HS-5 (cell line): ENCODE data around the gene ZNF837.
"Not testable (repeated sequence)": the region's sequence is repeated elsewhere in the genome, so short reads cannot be mapped to it uniquely, and the experiment has no call there.

Experiments used
- DNase-seq: peaks from one replicate; pipeline ENCODE4 v3.0.0-alpha.2; 2012; ENCODE audit warnings: low read depth

The ZNF837 gene

DNA sequence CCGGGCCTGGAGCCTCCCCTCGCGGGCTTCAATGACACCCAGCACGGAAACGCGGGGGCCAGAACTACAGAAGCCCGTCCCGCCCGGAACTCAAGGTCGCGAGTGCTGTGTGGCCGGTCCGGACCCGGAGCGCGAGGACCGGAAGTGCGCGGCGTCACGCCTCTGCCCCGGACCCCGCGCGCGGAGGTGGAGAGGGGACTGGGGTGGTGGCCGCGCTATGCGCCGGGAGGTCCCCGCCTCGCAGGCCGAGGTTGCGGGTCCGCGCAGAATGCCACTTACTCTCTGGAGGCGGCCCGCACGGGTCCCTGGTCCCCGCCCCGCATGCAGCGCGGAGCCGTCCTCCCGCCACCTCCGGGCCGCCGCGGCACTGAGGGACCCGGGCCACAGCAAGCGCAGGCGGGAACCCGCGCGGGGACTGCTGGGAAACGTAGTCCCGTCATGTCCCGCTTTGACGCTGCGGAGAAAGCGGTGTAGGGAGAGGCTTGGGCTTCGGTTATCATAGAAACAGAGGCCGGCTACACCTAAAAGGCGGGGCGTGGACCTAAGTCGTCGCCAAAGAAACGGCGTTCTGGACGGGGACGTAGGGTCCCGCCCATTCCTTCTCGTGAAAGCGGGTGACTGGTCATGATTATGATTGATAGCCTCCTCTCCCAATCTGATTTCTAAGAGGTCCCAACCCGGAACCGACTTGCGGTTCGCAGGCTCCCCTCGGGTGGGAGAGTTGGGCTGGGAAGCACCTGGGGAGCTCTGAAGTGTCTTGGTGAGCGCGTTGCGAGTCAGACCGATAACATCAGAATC lies at the start of gene ZNF837:
Gene ZNF837 (minus strand): TSS at position 369 of the 798 bp plus-strand sequence. CDS start 11,698 bp downstream, outside the sequence.
- peak; percentile 99 for DNase-seq

DNA sequence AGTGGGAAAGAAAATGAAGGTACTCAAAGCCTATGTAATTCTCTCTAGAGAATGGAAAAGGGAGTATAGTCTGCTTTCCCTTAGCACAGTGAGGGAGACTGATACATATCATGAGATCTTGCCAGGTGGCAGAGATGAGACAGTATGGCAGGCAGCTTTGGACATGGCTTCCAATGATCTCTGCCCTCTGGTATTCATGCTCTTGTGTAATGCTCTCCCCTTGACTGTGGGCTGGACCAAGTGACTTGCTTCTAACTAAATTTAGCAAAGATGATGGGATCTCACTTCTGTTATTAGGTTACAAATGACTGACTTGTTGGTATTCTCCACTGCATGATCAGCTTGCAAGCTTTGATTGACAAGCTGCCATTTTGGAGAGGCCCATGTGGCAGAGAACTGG lies 48.9 kb upstream of the ZNF837 start:
- DNase-seq = no peak

DNA sequence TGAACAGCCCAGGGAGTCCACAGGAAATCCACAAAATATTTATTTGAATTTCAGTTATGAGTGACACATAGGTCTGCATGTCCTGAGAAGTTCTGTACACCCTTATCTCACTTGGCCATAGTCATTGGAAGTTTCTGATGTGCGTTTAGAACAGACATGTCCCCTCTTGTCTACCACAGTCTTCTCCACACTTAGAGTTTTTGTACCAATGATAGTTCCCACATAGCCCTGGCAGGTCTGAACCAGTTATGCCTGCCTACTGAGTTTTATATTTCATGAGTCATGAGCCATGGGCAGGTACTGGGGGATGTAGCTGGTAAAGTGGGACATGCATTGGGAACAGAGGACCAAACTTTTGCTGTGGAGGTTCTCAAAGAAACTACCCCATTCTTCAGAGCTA lies 47.8 kb upstream of the ZNF837 start:
- DNase-seq = no peak

DNA sequence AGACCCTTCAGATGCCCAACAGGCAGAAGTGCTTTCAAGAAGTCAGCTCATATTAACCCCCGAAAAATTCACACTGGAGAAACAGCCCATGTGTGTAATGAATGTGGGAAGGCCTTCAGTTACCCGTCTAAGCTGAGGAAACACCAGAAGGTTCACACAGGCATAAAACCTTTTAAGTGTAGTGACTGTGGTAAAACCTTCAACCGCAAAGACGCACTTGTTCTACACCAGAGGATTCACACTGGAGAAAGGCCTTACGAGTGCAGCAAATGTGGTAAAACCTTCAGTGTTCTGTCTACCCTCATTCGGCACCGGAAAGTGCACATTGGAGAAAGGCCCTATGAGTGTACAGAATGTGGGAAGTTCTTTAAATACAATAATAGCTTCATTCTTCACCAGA lies 36.2 kb upstream of the ZNF837 start:
- DNase-seq = no peak

DNA sequence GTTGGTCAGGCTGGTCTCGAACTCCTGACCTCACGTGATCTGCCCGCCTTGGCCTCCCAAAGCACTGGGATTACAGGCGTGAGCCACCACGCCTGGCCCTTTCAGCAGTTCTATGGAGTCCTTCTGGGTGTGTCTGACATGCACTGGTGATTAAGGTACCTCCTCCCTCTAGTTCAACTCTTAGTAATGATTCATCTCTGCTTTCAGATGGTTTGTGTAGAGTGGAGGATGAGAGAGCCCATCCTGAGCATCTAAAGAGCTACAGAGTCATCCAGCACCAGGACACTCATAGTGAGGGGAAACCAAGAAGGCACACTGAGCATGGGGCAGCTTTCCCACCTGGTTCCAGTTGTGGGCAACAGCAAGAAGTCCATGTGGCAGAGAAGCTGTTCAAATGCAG lies 35.8 kb upstream of the ZNF837 start:
- DNase-seq = no peak

DNA sequence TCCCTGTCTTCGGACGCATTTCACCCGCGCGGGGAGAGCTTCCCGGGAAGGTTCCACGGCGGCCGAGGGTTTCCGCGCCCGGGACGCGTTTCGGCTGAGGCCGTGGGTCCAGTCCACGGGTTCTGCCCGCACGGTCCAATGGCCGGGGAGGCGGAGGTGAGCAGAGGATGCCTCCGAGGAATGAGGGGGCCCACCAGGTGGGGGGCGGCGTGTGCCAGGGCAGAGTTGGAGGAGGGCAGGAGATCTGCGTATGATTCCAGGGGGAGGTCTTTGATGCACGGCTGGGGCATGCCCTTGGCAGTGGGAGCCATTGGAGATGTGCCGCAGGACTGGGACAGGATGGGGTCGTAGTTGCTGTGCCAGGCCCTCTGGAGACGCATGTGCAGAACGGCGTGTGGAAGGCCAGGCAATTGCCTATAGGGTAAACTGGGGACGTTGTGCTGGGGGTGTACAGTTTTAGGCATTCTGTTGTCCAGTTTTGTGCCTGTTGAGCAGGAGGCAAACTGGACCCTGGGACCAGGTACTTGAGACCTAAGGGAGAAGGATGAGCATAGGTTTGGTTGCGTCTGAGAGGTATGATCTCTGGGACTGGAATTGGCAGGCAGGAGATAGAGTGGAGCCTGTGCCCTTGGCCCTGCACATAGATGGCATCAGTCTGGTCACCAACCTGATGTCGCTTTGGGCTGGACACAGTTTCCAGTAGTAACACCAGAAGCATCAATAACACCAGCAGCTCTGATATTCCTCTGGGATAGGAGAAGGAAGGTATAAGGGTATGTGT lies 28.4 kb upstream of the ZNF837 start:
- no peak for DNase-seq

DNA sequence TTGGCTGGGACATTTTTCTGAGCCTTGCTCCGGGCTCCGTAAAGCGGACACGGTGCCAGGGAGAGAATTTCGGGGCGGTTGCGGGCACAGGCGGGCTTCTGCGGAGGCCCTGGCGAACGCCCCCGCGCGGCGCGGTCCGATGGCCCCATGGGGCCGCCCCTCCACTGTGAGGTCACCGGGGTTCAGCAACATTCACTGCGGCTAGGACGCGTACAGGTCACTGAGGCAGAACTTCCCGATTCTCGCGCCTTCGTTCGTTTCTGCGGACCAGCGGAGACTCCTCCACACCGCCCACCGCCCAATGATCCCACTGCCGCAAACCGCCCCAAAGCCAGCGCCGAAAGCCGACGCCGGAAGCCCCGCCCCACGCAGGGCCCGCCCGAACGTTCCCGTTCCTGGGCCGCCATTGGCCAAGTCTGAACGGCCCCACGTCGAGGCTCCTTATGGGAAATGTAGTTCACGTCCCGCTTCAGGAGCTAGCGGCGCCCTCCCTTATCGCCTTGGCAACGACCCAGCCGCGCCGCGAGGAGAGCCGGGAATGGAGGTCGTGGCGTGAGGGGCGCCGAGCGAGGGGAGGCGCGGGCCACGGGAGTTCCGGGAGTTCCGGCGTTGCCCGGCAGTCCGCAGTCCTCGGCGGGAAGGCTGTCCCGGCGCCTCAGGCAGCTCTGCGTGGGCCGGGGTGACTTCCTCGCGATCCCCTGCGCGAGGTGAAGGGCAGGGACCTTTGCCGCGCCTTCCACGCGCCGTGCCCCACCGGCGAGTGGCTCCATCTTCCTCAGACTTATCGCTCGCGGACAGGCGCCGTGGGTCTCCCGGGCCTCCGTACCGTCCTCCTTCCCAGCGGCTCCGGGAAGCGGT lies 27.6 kb upstream of the ZNF837 start, which contains the start of gene ZNF584:
Gene ZNF584 (plus strand): TSS at position 498 of the 858 bp plus-strand sequence. CDS start 499 bp downstream, outside the sequence.
- peak; percentile 76 for DNase-seq

DNA sequence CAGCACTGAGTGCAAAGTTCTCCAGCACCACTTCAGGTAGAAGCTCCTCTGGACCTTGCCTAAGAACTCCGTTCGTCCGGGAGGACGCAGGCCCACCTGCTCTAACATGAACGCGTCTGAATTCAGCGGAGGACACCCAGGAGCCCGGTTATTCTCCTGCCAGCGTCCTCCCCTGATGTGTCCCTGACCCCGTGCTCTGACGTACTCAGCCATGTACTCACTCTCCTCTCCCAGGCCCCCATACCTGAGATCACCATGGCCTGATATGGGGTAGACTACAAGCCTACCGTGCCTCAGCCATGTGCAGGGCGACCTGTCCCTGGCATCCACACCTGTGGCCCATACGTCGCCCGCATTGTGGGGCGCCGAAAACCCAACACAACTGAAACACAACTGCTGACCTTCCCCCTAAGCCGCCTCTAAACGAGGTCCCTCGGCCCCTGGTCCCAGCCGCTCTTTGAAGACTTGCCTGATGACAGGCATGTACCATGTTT lies 26.9 kb upstream of the ZNF837 start:
- DNase-seq = no peak

DNA sequence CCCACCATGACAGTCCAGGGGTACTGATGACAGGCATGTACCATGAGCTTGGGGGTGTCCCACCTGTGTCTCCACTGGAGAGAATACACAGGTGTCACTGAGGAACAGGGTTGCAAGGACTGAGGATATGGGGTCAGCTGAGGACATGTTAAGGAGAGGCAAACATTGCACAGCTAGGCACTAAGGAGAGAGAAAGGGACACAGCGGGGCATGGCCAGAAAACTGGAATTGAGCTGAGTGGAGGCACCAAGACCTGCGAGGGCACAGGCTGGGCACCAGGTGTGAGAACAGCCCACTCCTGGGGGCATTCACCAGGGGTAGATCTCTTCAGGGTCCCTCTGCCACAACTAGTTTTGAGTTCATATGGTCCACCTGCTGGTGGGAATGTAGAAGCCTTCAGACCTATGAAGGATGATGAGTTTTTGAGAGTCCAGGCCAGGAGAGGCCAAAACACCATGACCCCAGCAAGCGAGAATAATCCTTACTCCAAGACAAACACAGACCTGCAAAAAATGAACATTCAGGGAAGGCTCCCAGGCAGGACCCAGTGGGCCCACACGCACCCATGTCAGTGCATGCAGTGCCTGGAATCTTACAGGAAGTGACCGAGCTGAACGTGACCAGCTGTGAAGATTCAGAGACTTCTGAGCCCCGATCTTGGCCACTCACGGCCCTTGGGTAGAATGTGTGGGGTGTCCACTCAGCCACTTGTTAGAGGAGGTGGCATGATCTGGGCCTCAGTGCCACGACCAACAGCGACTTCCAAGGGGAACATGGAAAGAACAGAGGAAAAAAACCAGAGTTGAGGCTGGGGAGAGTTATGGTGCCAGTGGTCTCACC lies 26.2 kb upstream of the ZNF837 start:
- no peak for DNase-seq

DNA sequence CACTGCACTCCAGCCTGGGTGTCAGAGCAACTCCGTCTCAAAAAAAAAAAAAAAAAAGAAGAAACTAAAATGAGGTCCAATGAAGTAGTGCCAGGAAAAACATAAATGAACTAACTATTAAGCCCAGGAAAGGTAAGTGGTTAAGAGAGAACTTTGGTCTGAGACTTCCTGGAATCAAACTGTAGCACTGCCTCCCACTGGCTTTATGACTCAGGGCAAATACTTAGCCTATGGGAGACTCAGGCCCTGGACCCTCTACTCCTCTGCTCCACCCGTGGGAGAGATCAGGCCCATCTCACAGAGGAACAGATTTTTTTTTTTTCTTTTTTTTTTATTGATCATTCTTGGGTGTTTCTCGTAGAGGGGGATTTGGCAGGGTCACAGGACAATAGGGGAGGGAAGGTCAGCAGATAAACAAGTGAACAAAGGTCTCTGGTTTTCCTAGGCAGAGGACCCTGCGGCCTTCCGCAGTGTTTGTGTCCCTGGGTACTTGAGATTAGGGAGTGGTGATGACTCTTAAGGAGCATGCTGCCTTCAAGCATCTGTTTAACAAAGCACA lies 23.2 kb upstream of the ZNF837 start:
- DNase-seq = not testable (repeated sequence)

DNA sequence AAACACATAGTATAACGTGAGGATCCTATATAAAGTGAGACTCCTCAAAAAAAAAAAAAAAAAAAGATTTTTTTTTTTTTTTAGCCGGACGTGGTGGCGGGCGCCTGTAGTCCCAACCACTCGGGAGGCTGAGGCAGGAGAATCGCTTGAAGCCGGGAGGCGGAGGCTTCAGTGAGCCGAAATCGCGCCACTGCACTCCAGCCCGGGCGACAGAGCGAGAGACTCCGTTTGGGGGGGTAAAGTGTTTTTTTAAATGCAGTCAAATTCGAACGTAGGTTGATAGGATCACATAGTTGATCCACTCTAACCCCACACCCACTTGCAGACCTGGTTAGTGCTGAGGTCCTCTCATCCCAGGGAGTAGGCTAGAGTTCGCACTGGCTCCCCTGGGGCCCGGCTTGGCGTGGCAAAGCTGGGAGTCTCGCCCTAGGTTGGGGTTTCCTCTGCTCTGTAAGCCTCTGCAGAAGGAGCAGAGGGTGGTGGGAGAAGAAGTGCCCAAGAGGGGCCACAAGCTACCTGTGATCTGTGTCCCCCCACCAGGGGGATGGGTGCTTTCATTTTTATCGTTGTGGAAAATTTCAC lies 21.1 kb upstream of the ZNF837 start:
- no peak for DNase-seq

DNA sequence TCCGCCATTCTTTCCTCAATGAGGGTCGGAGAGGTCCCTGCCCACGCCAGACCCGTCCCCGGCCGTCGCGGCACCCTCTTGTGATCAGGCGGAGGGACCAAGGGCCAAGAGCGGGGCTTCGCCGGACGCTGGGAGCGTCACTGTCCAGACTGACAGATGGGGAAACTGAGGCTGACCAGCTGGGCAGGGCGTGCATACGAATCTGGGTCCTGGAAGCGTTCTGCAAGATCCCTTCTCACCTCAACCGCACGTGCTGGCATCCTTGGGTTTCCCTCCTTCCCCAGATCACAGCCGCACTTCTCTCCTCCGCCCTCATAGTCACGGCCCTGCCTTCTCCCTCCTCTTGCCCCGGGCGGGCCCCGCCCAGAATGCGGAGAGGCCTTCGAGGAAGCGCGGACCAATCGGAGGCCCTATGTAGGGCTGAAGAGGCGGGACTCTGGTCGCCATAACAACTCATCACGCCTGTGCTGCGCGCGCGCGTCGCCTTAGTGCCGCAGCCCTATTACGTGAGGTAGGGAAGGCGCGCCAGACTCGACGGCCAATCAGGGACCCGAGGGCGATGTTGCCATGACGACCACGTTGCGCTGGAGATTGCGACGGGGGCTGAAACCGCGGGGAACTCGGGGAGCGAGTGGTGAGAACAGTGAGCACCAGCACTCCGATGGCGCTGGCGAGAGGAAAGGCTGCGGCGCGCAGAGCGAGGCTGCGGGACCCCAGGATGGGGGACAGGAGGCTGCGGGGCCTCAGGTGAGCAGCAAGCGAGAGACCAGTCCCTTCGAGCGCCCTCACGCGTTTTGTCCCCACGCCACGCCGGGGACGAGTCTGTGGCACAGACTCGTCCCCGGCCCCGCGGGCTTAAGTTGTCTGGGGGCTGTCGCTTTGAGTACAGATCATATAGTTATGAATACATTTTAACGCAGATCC lies 20.3 kb upstream of the ZNF837 start:
- peak; percentile 97 for DNase-seq

DNA sequence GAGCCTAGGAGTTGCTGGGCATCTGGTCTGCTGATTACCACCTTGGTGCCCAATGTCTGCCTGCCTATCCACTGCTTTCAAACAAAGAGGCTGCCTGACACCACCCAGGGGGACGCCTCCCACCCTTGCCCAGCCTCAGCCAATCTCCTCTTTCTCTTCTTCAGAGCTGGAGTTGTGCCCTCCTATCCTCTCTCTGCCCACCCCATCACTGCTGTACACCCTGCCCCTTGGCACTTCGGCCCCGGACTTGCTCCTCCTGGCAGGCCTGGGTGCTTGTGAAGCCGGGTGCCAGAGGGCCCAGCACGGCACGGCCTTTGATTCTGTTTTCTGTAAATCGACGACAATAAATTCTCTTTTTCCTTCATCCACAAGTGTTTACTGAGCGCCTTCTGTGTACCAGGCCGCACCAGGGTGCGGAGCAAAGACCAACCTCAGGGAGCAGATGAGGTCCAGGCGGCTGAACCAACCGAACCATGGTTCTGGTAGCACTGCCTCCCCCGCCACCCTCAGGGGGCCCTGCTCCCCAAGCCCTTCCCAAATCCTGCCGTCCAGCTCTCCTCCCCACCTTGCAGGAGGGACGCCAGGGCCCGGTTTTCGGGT lies 19.6 kb upstream of the ZNF837 start:
- no peak for DNase-seq

DNA sequence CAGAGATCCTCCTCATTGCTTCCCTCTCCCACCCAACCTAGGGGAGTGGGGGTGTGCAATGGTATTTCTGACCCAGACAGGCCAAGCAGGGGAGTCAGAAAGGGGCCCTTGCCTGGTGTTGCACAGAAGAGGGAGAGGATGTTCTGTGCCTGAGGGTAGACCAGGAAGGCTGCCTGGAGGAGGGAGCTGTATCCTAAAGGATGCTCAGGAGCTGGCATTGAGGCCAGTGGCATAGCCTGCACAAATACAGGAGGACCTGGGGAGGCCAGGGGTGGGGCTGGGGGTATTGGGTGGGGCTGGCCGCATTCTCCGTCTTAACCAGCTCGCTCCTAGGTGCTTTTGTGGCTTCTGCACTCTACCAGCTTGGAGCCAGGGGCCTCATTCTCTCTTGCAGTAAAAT lies 19.1 kb upstream of the ZNF837 start:
- DNase-seq = no peak

DNA sequence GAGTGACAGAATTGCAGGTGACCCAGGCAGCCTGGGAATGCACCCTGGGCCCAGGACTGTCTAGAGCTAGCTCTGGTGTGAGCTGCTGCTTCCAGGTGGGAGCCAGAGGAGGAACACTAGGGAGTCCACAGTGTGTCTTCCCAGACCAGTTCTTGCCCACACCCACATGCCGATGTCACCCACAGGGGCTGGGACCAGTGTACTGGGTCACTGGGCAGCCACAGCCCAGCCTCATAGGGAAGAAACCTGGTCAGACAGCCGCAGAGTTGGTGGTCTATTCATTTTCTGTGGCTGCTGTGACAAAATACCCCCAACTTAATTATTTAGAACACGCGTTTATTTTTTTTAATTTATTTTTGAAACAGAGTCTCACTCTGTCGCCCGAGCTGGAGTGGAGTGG lies 17.7 kb upstream of the ZNF837 start:
- no peak for DNase-seq

DNA sequence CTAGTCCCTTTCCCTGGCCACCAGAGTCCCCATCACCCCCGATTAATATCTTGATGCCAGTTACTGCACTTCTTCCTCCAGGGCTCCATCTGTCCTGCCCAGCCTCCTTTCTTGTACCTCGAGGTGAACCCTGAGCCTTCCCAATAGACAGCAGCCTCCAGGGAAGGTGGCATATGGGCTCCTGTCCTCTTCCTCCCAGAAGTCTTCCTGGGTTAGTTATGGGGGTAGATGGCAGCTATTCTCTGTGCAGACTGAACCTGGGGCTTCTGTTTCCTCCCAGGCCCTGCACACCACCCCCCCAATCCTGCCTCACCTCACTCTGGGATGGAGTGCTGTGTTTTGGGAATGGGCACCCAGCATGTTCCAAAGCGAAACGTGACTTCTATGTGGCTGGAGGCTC lies 17.3 kb upstream of the ZNF837 start:
- DNase-seq = no peak

DNA sequence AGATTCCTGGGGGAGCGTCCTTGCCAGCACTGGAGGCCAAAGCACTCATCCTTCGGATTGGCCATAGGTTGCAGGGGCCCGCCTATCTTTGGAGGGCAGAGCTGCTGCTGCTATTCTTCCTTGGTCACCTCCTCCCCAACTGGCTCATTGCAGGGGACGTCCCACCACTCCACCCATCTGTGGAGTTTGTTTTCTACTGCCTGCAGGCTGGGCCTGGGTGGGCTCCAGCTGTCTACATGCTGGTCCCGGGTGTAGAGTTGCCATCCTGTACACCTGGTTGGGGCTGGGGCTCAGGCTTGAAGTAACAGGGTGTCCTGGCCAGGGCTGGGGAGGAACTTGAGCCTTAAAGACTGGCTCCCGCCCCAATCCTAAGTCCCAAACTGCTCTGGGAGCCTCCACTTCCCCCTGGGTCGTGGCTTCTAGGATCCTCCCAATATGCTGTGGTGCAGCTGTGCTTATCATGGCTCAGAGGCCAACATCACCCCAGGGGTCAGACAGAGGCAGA lies 16.8 kb upstream of the ZNF837 start:
- DNase-seq = no peak

DNA sequence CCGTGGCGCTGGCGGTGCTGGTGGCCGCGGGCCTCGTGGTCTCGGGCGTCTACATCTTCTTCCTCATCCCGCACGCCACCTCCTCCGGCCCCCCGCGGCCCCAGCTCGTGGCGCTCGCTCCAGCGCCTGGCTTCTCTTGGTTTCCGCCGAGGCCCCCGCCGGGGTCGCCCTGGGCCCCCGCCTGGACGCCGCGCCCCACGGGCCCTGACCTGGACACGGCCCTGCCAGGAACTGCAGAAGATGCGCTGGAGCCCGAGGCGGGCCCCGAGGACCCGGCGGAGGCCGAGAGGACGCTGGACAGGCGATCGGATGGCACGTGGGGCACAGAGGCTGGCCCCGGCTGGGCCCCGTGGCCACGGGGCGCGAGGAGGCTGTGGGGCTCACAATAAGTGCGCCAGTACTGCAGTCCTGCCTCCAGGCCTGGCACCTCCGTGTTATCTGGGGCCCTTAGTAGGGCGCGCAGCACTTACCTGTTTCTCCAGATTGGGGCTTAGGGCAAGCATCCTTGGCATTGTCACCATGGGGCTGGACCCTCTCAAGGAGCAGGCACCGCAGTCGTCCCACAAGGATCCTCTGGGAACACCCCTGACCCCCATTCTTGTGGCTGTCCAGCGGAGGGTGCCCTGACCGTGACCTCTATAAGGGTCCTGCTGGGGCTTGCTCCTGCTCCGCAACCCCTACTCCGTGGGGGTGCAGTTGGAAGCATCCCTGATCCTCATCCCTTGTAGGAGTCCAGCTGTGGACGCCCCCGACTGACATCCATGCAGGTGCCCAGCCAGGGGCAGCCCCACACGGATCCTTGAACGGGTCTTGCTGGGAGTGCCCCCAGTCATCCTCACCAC lies 16.1 kb upstream of the ZNF837 start:
- DNase-seq = no peak
